Measurements from ENCODE around the gene SULT2B1.
"Not testable (repeated sequence)": the region's sequence is repeated elsewhere in the genome, so short reads cannot be mapped to it uniquely, and the experiment has no call there.

Gene SULT2B1

GRCh38 chr19:48551437-48552302, at the start of gene SULT2B1:
TSS of gene SULT2B1 (plus strand) at chr19:48552172. CDS start at chr19:48552253, 81 bp downstream.
- ATAC-seq (no peak), DNase-seq (no peak)

DNA sequence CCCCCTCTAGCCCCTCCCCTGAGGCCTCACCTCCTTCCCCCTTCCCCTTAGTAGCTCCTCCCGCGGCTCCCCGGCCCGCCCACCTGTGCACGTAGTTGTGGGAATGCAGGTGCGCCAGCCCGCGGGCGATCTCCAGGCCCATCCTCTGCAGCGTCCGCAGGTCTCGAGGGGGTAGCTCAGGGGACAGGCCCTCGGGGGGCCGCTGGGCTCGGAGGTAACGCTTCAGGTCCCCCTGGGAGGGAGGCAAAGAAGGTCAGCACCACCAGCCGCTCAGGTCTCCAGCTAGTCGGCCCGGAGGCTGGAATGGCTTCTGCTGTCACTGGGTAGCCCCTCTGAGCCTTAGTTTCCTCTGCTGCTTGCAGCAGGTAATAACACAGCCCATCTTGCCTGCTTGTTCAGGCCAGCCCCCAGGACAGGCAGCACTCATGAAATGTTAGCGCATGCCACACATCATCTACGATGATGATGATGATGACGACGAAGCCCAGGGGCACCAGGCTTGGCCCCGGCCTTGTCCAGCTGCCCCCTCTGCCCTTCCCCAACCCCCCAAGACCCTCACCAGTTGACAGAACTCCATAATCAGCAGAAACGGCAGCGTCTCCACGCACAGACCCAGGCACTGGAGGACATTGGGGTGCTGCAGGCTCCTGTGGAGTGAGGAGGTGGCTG, 49.5 kb upstream of the SULT2B1 start:
- no peak for DNase-seq
- ATAC-seq, result no peak

DNA sequence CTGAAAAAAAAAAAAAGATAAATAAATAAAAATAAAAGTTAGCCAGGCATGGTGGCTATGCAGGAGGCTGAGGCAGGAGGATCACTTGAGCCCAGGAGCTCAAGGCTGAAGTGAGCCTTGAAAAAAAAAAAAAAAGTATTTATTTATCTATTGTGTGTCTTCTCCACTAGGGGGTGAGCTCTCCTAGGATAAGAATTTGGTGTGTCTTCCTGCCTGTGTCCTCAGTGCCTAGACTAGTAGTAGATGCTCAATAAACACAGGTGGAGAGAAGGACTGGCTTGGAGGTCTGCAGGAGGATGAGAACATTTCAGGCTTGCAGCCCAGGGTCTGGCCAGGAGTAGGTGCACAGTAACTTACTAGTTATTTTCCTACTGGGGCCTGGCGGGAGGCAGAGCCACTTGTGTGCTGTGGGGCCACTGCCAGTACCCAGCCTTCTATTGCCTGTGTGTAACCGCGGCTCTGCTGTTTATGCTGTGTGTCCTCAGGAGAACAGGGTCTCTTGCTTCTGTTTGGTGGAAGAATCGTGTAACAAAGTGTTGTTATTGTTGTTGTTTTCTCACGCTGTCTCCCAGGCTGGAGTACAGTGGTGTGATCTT, 45.7 kb upstream of the SULT2B1 start:
- DNase-seq (no peak), ATAC-seq (no peak)

- no peak for DNase-seq
Measured at GRCh38 chr19:48507911-48508439, 44.0 kb upstream of the SULT2B1 start.

GRCh38 chr19:48508729-48509411, 43.1 kb upstream of the SULT2B1 start:
- ATAC-seq, result no peak
- no peak for DNase-seq

More at GRCh38 chr19:48507911-48508439, 44.0 kb upstream of the SULT2B1 start:
- no peak for ATAC-seq

DNA sequence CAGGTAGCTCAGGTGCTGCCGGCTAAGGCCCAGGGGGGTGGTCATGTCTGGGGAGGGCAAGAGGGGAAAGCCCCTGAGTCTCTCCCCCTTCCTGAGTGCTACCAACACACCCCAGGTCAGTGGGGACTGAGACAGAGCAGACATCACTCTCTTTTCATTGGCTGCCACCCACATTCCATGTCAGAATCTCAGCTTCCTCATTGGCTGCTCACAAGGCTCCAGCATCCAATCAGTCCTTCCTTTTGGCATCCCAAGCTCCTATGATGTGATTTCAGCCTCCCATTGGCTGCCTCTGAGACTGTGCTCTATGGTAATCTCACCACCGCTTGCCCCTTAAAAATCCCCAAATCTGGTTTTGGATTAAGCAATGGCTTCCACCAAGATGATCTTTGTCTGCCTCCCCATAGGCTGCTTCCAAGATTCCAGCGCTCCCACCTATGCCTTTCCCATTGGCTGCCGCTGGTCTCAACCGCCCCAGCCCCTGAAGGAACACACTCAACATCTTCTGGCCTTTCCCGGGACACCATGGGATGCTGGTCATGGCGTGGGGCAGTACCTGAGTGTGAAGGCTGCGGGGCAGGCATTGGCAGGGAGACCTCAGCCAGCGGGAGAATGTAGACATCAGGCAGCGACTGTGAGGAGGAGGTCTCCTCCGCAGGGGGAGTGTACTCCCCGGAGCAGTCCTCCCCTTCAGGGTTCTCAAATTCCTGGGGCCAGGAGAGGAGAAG, 42.3 kb upstream of the SULT2B1 start:
- DNase-seq (no peak), ATAC-seq (no peak)

DNA sequence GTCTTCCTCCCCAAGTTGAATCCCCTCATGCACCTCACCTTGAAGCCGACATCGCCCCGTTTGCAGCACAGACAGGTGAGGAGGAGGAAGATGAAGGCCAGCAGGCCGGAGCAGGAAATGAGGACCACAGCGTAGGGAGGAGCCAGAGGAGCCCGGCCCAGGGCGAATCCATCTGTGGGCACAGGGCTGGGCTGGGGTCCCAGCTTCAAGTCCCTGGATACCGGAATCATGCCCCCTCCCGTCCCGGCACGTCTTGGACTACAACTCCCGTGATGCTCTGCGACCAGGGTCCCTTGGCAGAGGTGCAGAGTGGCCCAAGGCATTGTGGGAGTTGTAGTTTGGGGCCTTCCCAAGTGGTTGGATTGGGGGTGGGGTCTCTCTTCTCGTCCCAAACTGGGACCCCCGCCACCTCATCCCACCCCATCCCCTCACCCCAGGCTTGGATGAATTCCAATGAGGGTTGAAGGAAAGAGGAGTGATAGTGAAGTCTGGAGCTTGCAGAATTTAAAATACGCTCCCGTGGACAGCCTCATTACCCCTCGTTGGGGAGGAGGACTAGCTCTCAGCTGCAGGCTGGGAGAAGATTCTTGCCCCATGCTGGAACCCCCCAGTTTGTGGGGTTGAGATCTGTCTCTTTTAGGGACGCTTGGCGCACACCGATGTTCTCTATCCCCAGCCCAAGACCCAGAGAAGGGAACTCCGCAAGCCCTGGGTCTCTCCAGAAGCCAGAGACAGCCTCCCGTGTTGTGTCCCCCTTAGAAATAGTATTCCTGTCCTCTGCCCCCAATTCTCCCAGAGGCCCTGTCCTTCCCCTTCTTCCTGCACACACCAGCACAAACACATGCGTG, 41.3 kb upstream of the SULT2B1 start:
- DNase-seq (peak; percentile 77), ATAC-seq (peak; percentile 63)

- DNase-seq, result no peak
- no peak for ATAC-seq
Measured at GRCh38 chr19:48511321-48511731, 40.6 kb upstream of the SULT2B1 start.

- peak; percentile 79 for DNase-seq
Measured at GRCh38 chr19:48511800-48512503, 40.0 kb upstream of the SULT2B1 start, which contains the start of gene LMTK3. TSS of gene LMTK3 (minus strand) at chr19:48511835. CDS start at chr19:48511576, 259 bp downstream.

GRCh38 chr19:48512504-48513288, 39.3 kb upstream of the SULT2B1 start:
- ATAC-seq (no peak), DNase-seq (no peak)

More at GRCh38 chr19:48511800-48512503, 40.0 kb upstream of the SULT2B1 start, which contains the start of gene LMTK3:
- peak; percentile 42 for ATAC-seq

- DNase-seq, result peak; percentile 73
- ATAC-seq, result peak; percentile 78
Measured at GRCh38 chr19:48513289-48514122, 38.5 kb upstream of the SULT2B1 start.

DNA sequence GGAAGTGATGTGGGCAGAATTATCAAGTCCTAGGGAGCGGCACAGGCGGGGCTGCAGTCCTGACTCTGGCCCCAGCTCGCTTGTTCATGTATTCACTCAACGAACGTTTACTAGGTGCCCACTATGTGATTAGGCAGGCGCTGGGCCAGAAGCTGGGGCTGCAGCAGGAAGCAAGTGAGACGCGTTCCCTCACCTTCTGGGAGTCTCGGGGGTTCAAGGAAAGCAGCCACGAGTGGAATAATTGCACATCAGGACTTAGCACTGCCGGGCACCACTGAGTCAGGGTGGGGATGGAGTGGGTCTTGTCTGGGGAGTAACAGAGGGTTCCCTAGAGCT, 37.9 kb upstream of the SULT2B1 start:
- no peak for ATAC-seq
- DNase-seq, result no peak

GRCh38 chr19:48516536-48516935, 35.4 kb upstream of the SULT2B1 start:
- ATAC-seq, result no peak
- no peak for DNase-seq

DNA sequence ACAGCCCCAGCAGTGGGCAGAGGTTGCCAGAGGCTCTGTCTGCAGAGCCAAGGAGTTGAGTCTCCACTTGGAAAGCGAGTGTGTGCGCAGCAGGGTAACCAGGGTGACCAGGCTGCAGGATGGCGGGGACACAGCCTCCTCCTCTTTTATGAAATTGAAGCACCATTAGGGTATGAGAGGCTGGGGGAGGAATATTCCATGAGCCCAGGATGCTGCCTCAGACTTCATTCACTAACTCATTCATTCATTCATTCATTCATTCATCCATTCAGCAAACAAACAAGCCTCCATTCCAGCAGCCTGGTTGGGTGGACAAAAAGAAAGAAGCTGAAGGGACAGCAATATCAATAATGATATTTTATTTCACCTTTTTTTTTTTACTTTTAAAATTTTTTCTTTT, 33.8 kb upstream of the SULT2B1 start:
- DNase-seq, result no peak
- no peak for ATAC-seq

- ATAC-seq, DNase-seq: not testable (repeated sequence)
Measured at GRCh38 chr19:48519426-48519825, 32.5 kb upstream of the SULT2B1 start.

DNA sequence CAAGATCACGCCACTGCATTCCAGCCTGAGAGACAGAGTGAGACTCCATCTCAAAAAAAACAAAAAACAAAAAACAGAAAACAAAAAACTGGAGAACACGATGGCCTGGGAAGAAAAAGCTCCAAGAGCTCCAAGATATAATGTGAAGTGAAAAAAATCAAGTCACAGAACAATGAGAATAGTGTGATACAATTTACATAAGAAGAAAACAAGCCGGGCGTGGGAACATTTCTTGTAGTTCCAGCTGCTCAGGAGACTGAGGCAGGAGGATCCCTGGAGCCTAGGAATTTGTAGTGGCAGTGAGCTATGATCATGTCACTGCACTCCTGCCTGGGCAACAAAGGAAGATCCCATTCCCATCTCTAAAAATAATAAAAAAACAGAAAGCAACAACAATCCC, 31.8 kb upstream of the SULT2B1 start:
- DNase-seq (no peak), ATAC-seq (no peak)

DNA sequence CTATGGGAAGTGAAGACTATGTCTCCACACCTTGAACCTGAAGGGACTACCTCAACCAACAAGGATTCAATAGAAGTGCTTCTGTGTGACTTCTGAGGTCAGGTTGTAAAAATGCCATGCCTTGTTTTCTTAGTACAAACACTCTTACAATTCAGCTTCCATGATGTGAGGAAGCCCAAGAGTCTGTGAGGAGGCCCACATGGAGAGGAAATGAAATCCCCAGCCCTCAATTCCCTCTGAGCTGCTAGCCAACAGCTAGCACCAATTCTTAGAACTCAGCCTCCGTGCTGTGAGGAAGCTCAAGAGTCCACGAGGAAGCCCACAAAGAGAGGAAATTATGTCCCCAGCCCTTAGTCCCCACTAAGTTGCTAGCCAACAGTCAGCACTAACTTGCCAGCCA, 27.8 kb upstream of the SULT2B1 start:
- DNase-seq (no peak), ATAC-seq (no peak)

DNA sequence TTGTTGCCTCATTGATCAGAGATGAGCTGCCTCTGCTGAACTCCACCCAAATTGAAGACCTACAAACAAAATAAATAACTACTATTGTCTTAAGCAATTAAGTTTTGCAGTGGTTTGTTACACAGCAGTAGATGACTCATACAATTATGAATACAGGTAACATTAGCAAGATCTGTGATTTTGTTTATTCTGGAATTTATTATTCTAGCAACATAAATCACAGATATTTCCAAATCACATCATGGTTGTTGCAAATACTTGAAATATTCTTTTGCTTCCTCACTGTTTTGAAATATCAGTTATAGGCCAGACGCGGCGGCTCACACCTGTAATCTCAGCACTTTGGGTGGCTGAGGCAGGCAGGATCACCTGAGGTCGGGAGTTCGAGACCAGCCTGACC, 27.2 kb upstream of the SULT2B1 start:
- no peak for DNase-seq

More for the DNA sequence above, 27.2 kb upstream of the SULT2B1 start:
- no peak for ATAC-seq
